BLaER1 (cell line): ENCODE results near the gene CKM.

ENCODE experiments used
- H3K27ac ChIP-seq: shearing (Covaris generic); formaldehyde crosslinking; 2 replicates; pipeline ENCODE4 v1.8.1; 2022
- H3K27me3 ChIP-seq: shearing (Covaris generic); formaldehyde crosslinking; 2 replicates; pipeline ENCODE4 v1.8.1; 2022
- H3K36me3 ChIP-seq: shearing (Covaris generic); formaldehyde crosslinking; 2 replicates; pipeline ENCODE4 v1.8.1; 2022
- H3K4me1 ChIP-seq: shearing (Covaris generic); formaldehyde crosslinking; 2 replicates; pipeline ENCODE4 v1.8.1; 2022
- H3K4me2 ChIP-seq: shearing (Covaris generic); formaldehyde crosslinking; 2 replicates; pipeline ENCODE4 v1.8.1; 2022
- H3K4me3 ChIP-seq: shearing (Covaris generic); formaldehyde crosslinking; 2 replicates; pipeline ENCODE4 v1.8.1; 2022
- H3K9ac ChIP-seq: shearing (Covaris generic); formaldehyde crosslinking; 2 replicates; pipeline ENCODE4 v1.8.1; 2022
- H3K9me3 ChIP-seq: shearing (Covaris generic); formaldehyde crosslinking; 2 replicates; pipeline ENCODE4 v1.8.1; 2022
- H4K20me1 ChIP-seq: shearing (Covaris generic); formaldehyde crosslinking; 2 replicates; pipeline ENCODE4 v1.8.1; 2022
- Cebpa-rat ChIP-seq: shearing (Covaris generic); IDR thresholded peaks from 2 replicates; pipeline ENCODE4 v1.8.1; 2022

Gene CKM

GRCh38 chr19:45262570-45262969, 60.1 kb downstream of the CKM start:
- Histone ChIP-seq H3K9ac (no peak overlapping the region), H3K4me3 (no peak overlapping the region), H3K36me3 (peaks cover 80% of the 10 kb centered on the region), H3K27ac (no peak overlapping the region), H3K4me2 (no peak overlapping the region), H4K20me1 (peaks cover 64% of the 10 kb centered on the region), H3K9me3 (no peaks in the 10 kb centered on the region), H3K27me3 (no peaks in the 10 kb centered on the region), H3K4me1 (peaks cover 16% of the 10 kb centered on the region)
- TF ChIP-seq Cebpa-rat: no peak

- Histone ChIP-seq H3K9ac (no peak overlapping the region), H3K36me3 (peaks cover 59% of the 10 kb centered on the region), H4K20me1 (peaks cover 80% of the 10 kb centered on the region), H3K27ac (no peak overlapping the region), H3K4me1 (peaks cover 35% of the 10 kb centered on the region), H3K4me3 (no peak overlapping the region), H3K4me2 (no peak overlapping the region), H3K27me3 (no peaks in the 10 kb centered on the region), H3K9me3 (no peaks in the 10 kb centered on the region)
- no peak for TF ChIP-seq Cebpa-rat
Observed at GRCh38 chr19:45258862-45259261, 63.8 kb downstream of the CKM start.

- peaks cover 53% of the 10 kb centered on the region for H3K4me1 ChIP-seq
- H3K9ac ChIP-seq: no peak overlapping the region
- peaks cover 85% of the 10 kb centered on the region for H4K20me1 ChIP-seq
- H3K27ac ChIP-seq: no peak overlapping the region
- H3K4me2 ChIP-seq: peak overlapping the region; percentile 49
- no peak overlapping the region for H3K4me3 ChIP-seq
- H3K9me3 ChIP-seq: no peaks in the 10 kb centered on the region
- no peak for TF ChIP-seq Cebpa-rat
- H3K36me3 ChIP-seq: peaks cover 52% of the 10 kb centered on the region
- H3K27me3 ChIP-seq: no peaks in the 10 kb centered on the region
Observed at GRCh38 chr19:45256836-45257235, 65.8 kb downstream of the CKM start.
